ENCODE data around the gene RACK1. TPM values are rescaled to one million over a fixed set of nuclear protein-coding genes. Genes with fewer than 3 reads are reported as not detected.
"Not testable (repeated sequence)": the region's sequence is repeated elsewhere in the genome, so short reads cannot be mapped to it uniquely, and the experiment has no call there.

Gene RACK1
- 4,601 and 5,352 TPM in 2 replicates for total RNA-seq (2014; rRNA removed; shearing (Covaris generic))

- in situ Hi-C loops (cut with HindIII; ENCODE audit: low sequenced_read_pairs) = no loop called here
- peak; percentile 94 for DNase-seq (ENCODE audit: low spot score)
Observed at GRCh38 chr5:181243564-181244343, at the start of gene RACK1. Gene RACK1, minus strand, starts transcription at chr5:181243906. Its CDS starts 106 bp downstream, at chr5:181243800.

GRCh38 chr5:181287331-181287730 lies 43.6 kb upstream of the RACK1 start:
- in situ Hi-C loops (cut with HindIII; ENCODE audit: low sequenced_read_pairs); DNase-seq (ENCODE audit: low spot score): not testable (repeated sequence)

- not testable (repeated sequence) for DNase-seq (ENCODE audit: low spot score)
Observed at GRCh38 chr5:181285962-181286705, 42.4 kb upstream of the RACK1 start.

GRCh38 chr5:181283841-181284755 lies 40.4 kb upstream of the RACK1 start:
- DNase-seq (ENCODE audit: low spot score); in situ Hi-C loops (cut with HindIII; ENCODE audit: low sequenced_read_pairs): not testable (repeated sequence)

More at GRCh38 chr5:181285962-181286705, 42.4 kb upstream of the RACK1 start:
- in situ Hi-C loops (cut with HindIII; ENCODE audit: low sequenced_read_pairs) = not testable (repeated sequence)

GRCh38 chr5:181283347-181283746 lies 39.6 kb upstream of the RACK1 start:
- in situ Hi-C loops (cut with HindIII; ENCODE audit: low sequenced_read_pairs) = no loop called here
- DNase-seq (ENCODE audit: low spot score) = no peak

- in situ Hi-C loops (cut with HindIII; ENCODE audit: low sequenced_read_pairs) = no loop called here
Observed at GRCh38 chr5:181282874-181283273, 39.2 kb upstream of the RACK1 start.

GRCh38 chr5:181282415-181282814 lies 38.7 kb upstream of the RACK1 start:
- in situ Hi-C loops (cut with HindIII; ENCODE audit: low sequenced_read_pairs); DNase-seq (ENCODE audit: low spot score): not testable (repeated sequence)

More at GRCh38 chr5:181282874-181283273, 39.2 kb upstream of the RACK1 start:
- DNase-seq (ENCODE audit: low spot score) = no peak

- DNase-seq (ENCODE audit: low spot score) = no peak
- in situ Hi-C loops (cut with HindIII; ENCODE audit: low sequenced_read_pairs) = no loop called here
Observed at GRCh38 chr5:181281984-181282316, 38.2 kb upstream of the RACK1 start.

- in situ Hi-C loops (cut with HindIII; ENCODE audit: low sequenced_read_pairs) = no loop called here
- DNase-seq (ENCODE audit: low spot score) = no peak
Observed at GRCh38 chr5:181281077-181281983, 37.6 kb upstream of the RACK1 start.

- no peak for DNase-seq (ENCODE audit: low spot score)
- in situ Hi-C loops (cut with HindIII; ENCODE audit: low sequenced_read_pairs) = no loop called here
Observed at GRCh38 chr5:181280251-181280762, 36.6 kb upstream of the RACK1 start.

- in situ Hi-C loops (cut with HindIII; ENCODE audit: low sequenced_read_pairs); DNase-seq (ENCODE audit: low spot score): not testable (repeated sequence)
Observed at GRCh38 chr5:181273433-181273744, 29.7 kb upstream of the RACK1 start.

- in situ Hi-C loops (cut with HindIII; ENCODE audit: low sequenced_read_pairs) = no loop called here
- no peak for DNase-seq (ENCODE audit: low spot score)
Observed at GRCh38 chr5:181271081-181271480, 27.4 kb upstream of the RACK1 start.

- DNase-seq (ENCODE audit: low spot score); in situ Hi-C loops (cut with HindIII; ENCODE audit: low sequenced_read_pairs): not testable (repeated sequence)
Observed at GRCh38 chr5:181267907-181268306, 24.2 kb upstream of the RACK1 start.

- in situ Hi-C loops (cut with HindIII; ENCODE audit: low sequenced_read_pairs) = not testable (repeated sequence)
Observed at GRCh38 chr5:181267291-181267904, 23.7 kb upstream of the RACK1 start.

GRCh38 chr5:181265092-181265671 lies 21.5 kb upstream of the RACK1 start:
- in situ Hi-C loops (cut with HindIII; ENCODE audit: low sequenced_read_pairs) = no loop called here
- DNase-seq (ENCODE audit: low spot score) = no peak

More at GRCh38 chr5:181267291-181267904, 23.7 kb upstream of the RACK1 start:
- DNase-seq (ENCODE audit: low spot score) = not testable (repeated sequence)

- in situ Hi-C loops (cut with HindIII; ENCODE audit: low sequenced_read_pairs) = no loop called here
- no peak for DNase-seq (ENCODE audit: low spot score)
Observed at GRCh38 chr5:181263633-181264032, 19.9 kb upstream of the RACK1 start.

GRCh38 chr5:181261320-181262049 lies 17.8 kb upstream of the RACK1 start:
- DNase-seq (ENCODE audit: low spot score) = peak; percentile 61

More at GRCh38 chr5:181261320-181262049, 17.8 kb upstream of the RACK1 start:
- in situ Hi-C loops (cut with HindIII; ENCODE audit: low sequenced_read_pairs) = no loop called here
